Measurements from ENCODE around the gene PTPRK.

- TF ChIP-seq CTCF (IDR thresholded peaks at IDR 0.05) (no peak), ZFX (IDR thresholded peaks at IDR 0.05; ENCODE audit: borderline replicate concordance) (no peak)
These were observed 97.5 kb downstream of the PTPRK start for GRCh38 chr6:128422871-128423270.

Measured in 22Rv1 (cell line).